GM23338 (cell line): Measurements from ENCODE around the gene TOM1L2. TPM values are rescaled to one million over a fixed set of nuclear protein-coding genes. Genes with fewer than 3 reads are reported as not detected.

Experiments used
- ATAC-seq: fragments of 200-7000 bp; cut with Tn5 transposase; 3 replicates; pipeline ENCODE4 v1.9.1; 2020
- DNase-seq: peaks from one replicate; pipeline ENCODE4 v3.0.0-alpha.2; 2015; ENCODE audit warnings: low spot score
- H2AFZ ChIP-seq: fragments of 200-600 bp; sonication (generic); 2 replicates; pipeline ENCODE4 v1.8.0; 2016; ENCODE audit warnings: antibody characterized with exemption, mild to moderate bottlenecking, moderate library complexity
- H3F3A ChIP-seq: fragments of 200-600 bp; sonication (generic); replicated peaks from 2 replicates; pipeline ENCODE4 v1.8.0; 2017; ENCODE audit warnings: antibody characterized with exemption, mixed run types, low read depth
- H3K27ac ChIP-seq: fragments of 200-600 bp; sonication (generic); 2 replicates; pipeline ENCODE4 v1.6.1; 2016; ENCODE audit warnings: low read depth
- H3K27me3 ChIP-seq: fragments of 200-600 bp; sonication (generic); 2 replicates; pipeline ENCODE4 v1.8.0; 2016; ENCODE audit warnings: mild to moderate bottlenecking, mixed run types, moderate library complexity; ENCODE audit not compliant: insufficient read depth
- H3K36me3 ChIP-seq: fragments of 200-600 bp; sonication (generic); 2 replicates; pipeline ENCODE4 v1.8.0; 2016; ENCODE audit warnings: mild to moderate bottlenecking; ENCODE audit not compliant: insufficient read depth
- H3K4me1 ChIP-seq: fragments of 200-600 bp; sonication (generic); 2 replicates; pipeline ENCODE4 v1.8.0; 2016; ENCODE audit warnings: mild to moderate bottlenecking, moderate library complexity; ENCODE audit not compliant: insufficient read depth
- H3K4me2 ChIP-seq: fragments of 200-600 bp; sonication (generic); 2 replicates; pipeline ENCODE4 v1.7.1; 2017; ENCODE audit warnings: mixed run types
- H3K4me3 ChIP-seq: fragments of 200-600 bp; sonication (generic); 2 replicates; pipeline ENCODE4 v1.6.1; 2016; ENCODE audit warnings: mixed run types
- H3K79me2 ChIP-seq: fragments of 200-600 bp; sonication (generic); replicated peaks from 2 replicates; pipeline ENCODE4 v1.8.0; 2017; ENCODE audit warnings: mild to moderate bottlenecking; ENCODE audit not compliant: insufficient read depth
- H3K9me2 ChIP-seq: fragments of 200-600 bp; sonication (generic); 2 replicates; pipeline ENCODE4 v1.8.0; 2017; ENCODE audit not compliant: insufficient read depth
- H4K20me1 ChIP-seq: fragments of 200-600 bp; sonication (generic); replicated peaks from 2 replicates; pipeline ENCODE4 v1.8.0; 2017; ENCODE audit warnings: mild to moderate bottlenecking; ENCODE audit not compliant: insufficient read depth
- H3K27ac Mint-ChIP-seq: 2 replicates; pipeline ENCODE4 v1.8.0; 2020; ENCODE audit warnings: inconsistent platforms, mild to moderate bottlenecking, moderate library complexity, mixed read lengths
- H3K27me3 Mint-ChIP-seq: 3 replicates; pipeline ENCODE4 v1.8.0; 2022; ENCODE audit warnings: low read depth, mild to moderate bottlenecking, moderate library complexity, mixed read lengths, inconsistent platforms; ENCODE audit not compliant: insufficient read depth, poor library complexity
- H3K36me3 Mint-ChIP-seq: 3 replicates; pipeline ENCODE4 v1.8.0; 2021; ENCODE audit warnings: low read depth, mild to moderate bottlenecking, inconsistent platforms, moderate library complexity, mixed read lengths
- H3K4me1 Mint-ChIP-seq: 3 replicates; pipeline ENCODE4 v1.8.0; 2020; ENCODE audit warnings: mild to moderate bottlenecking, inconsistent platforms, mixed read lengths
- H3K4me3 Mint-ChIP-seq: 3 replicates; pipeline ENCODE4 v1.8.0; 2021; ENCODE audit warnings: moderate library complexity, mild to moderate bottlenecking, inconsistent platforms, mixed read lengths
- H3K9me3 Mint-ChIP-seq: 3 replicates; pipeline ENCODE4 v1.8.0; 2020; ENCODE audit warnings: moderate library complexity, mild to moderate bottlenecking, inconsistent platforms, mixed read lengths
- CREB1 ChIP-seq: fragments of 250-450 bp; sonication (Bioruptor Pico); IDR thresholded peaks from 2 replicates; pipeline ENCODE4 v1.5.0; 2020; ENCODE audit warnings: low read depth, mild to moderate bottlenecking, moderate library complexity
- EZH2phosphoT487 ChIP-seq: fragments of 200-600 bp; sonication (generic); IDR thresholded peaks from one replicate; pipeline ENCODE4 v1.8.1; 2018; ENCODE audit warnings: antibody characterized with exemption; ENCODE audit not compliant: unreplicated experiment
- NANOG ChIP-seq: IDR thresholded peaks from 2 replicates; pipeline ENCODE4 v1.6.1; 2016; ENCODE audit warnings: antibody characterized with exemption, borderline replicate concordance
- POLR2AphosphoS5 ChIP-seq: IDR thresholded peaks from 2 replicates; pipeline ENCODE4 v1.6.1; 2016; ENCODE audit warnings: antibody characterized with exemption, low read depth
- polyA plus RNA-seq: library from polyadenylated mRNA; unstranded; fragments of >200 nt; fragmentation: Nextera tagmentation; extraction: Ambion mirVana; gene quantifications from 2 replicates; pipeline ENCODE4 v1.2.1, GENCODE V29; 2016
- total RNA-seq: library from RNA; depleted of rRNA; stranded (reverse); fragments of >200 nt; shearing (Covaris generic); gene quantifications from 2 replicates; pipeline ENCODE4 v1.2.3, GENCODE V29; 2014
- TF ChIP-seq, protein P1 (sequence below): IDR thresholded peaks from one replicate; pipeline ENCODE4 v1.6.1; 2018; ENCODE audit warnings: antibody characterized with exemption; ENCODE audit not compliant: unreplicated experiment
- TF ChIP-seq, protein P2 (sequence below): IDR thresholded peaks from 2 replicates; pipeline ENCODE4 v1.6.1; 2016; ENCODE audit warnings: antibody characterized with exemption
- TF ChIP-seq, protein P3 (sequence below), 2 experiments: fragments of 200-600 bp in 1 of 2; sonication (generic) in 1 of 2; conservative IDR thresholded peaks; 2 replicates each; pipeline versions ENCODE4 v1.5.1 to v1.6.1; 2016 to 2017; ENCODE audit warnings: antibody characterized with exemption in 2 of 2, low read depth in 2 of 2, mild to moderate bottlenecking in 2 of 2, moderate library complexity in 1 of 2

Gene TOM1L2
- total and polyA plus RNA-seq, 2 experiments from 2014 or later, result 3.3 TPM

DNA sequence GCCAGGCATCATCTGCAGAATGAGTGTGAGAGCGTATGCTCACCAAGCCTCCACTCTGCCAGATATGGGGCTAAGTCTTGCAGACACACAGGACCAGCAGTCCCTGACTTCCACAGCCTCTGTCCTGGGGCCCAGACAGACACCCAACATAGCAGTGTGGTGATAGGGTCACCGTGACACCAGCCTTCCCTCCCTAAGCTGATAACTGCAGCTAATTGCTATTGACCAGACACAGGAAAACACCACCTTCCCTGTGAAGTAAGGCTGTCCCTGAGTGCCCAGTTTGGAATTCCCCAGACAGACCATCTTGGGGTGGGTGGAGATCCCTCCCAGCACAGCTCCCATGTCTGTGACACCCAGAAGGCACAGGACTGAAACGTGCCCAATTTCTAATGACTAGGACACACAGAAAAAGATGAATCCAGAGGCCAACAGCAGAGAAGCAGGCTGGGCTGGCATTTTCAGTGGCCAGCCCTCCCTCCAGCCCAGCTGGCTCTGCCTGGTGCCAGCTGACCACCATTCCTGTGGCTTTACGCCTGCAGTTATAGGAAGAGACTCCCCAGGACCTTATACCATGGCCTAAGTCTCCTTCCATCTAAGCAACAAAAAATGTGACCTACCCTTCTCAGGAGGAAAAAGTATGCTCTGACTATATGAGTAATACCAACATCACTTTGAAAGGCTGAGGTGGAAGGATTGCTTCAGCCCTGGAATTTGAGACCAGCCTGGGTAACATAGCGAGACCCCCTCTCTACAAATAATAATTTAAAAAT lies 36.5 kb upstream of the TOM1L2 start:
- Mint-ChIP-seq H3K9me3 (peaks cover 3% of the 10 kb centered on the region; the same call in 1 of the 3 replicates), H3K4me3 (no peak overlapping the region), H3K36me3 (no peaks in the 10 kb centered on the region), H3K27ac (no peak overlapping the region), H3K4me1 (peaks cover 8% of the 10 kb centered on the region; the same call in 2 of the 3 replicates), H3K27me3 (peaks cover 12% of the 10 kb centered on the region)
- peaks cover 5% of the 10 kb centered on the region; the same call in 1 of the 2 replicates for H4K20me1 ChIP-seq
- H3K36me3 ChIP-seq, result no peaks in the 10 kb centered on the region
- H3K4me1 ChIP-seq, result no peaks in the 10 kb centered on the region
- H3K79me2 ChIP-seq, result no peaks in the 10 kb centered on the region
- H3K4me2 ChIP-seq, result no peak overlapping the region
- no peaks in the 10 kb centered on the region for H3K27me3 ChIP-seq
- H2AFZ ChIP-seq, result no peak overlapping the region
- no peak overlapping the region for H3K4me3 ChIP-seq
- no peaks in the 10 kb centered on the region for H3K9me2 ChIP-seq
- no peak for DNase-seq
- no peak for TF ChIP-seq POLR2AphosphoS5
- TF ChIP-seq, protein P1, sequence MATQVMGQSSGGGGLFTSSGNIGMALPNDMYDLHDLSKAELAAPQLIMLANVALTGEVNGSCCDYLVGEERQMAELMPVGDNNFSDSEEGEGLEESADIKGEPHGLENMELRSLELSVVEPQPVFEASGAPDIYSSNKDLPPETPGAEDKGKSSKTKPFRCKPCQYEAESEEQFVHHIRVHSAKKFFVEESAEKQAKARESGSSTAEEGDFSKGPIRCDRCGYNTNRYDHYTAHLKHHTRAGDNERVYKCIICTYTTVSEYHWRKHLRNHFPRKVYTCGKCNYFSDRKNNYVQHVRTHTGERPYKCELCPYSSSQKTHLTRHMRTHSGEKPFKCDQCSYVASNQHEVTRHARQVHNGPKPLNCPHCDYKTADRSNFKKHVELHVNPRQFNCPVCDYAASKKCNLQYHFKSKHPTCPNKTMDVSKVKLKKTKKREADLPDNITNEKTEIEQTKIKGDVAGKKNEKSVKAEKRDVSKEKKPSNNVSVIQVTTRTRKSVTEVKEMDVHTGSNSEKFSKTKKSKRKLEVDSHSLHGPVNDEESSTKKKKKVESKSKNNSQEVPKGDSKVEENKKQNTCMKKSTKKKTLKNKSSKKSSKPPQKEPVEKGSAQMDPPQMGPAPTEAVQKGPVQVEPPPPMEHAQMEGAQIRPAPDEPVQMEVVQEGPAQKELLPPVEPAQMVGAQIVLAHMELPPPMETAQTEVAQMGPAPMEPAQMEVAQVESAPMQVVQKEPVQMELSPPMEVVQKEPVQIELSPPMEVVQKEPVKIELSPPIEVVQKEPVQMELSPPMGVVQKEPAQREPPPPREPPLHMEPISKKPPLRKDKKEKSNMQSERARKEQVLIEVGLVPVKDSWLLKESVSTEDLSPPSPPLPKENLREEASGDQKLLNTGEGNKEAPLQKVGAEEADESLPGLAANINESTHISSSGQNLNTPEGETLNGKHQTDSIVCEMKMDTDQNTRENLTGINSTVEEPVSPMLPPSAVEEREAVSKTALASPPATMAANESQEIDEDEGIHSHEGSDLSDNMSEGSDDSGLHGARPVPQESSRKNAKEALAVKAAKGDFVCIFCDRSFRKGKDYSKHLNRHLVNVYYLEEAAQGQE, result no peak
- no peak for TF ChIP-seq NANOG
- TF ChIP-seq EZH2phosphoT487, result no peak
- TF ChIP-seq, protein P2, sequence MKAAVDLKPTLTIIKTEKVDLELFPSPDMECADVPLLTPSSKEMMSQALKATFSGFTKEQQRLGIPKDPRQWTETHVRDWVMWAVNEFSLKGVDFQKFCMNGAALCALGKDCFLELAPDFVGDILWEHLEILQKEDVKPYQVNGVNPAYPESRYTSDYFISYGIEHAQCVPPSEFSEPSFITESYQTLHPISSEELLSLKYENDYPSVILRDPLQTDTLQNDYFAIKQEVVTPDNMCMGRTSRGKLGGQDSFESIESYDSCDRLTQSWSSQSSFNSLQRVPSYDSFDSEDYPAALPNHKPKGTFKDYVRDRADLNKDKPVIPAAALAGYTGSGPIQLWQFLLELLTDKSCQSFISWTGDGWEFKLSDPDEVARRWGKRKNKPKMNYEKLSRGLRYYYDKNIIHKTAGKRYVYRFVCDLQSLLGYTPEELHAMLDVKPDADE, result no peak
- no peak for ATAC-seq
- H3F3A ChIP-seq, result no peaks in the 10 kb centered on the region
- H3K27ac ChIP-seq, result no peak overlapping the region

DNA sequence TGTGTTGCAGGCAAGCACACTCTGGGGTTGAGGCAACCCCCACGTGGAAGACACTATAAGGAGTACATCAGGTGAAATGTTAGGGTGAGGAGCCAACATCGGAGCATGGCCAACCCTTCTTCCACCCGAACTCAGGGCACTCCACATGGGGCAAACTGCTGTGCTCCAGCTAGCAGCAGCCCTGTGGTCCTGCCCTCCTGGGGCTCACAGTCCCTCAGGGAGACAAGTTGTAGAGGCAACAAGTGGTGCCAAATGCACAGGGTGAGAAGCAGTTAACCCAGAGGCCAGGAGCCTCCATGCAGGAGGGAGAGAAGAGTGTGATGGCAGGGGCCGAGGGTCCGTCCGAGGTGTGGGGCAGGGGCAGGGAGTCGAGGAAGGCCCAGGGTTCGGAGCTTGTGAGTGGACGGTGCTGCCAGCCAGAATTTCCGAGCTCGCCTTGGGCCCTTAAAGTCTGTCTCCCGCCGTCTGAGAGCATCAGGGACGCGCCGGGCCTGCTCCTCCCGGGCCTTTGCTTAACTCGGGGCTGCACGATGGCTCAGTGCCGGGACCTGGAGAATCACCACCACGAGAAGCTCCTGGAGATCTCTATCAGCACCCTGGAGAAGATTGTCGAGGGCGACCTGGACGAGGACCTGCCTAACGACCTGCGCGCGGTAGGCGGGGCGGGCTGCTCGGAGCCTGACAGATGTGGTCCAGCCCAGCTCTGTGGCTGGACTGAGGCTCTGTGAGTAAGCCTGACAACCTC lies 34.5 kb upstream of the TOM1L2 start:
- Histone ChIP-seq H3K27ac (no peak overlapping the region), H3K4me1 (no peaks in the 10 kb centered on the region), H3K79me2 (no peaks in the 10 kb centered on the region), H3K9me2 (no peaks in the 10 kb centered on the region), H2AFZ (no peak overlapping the region), H3K4me2 (no peak overlapping the region), H3K4me3 (no peak overlapping the region), H4K20me1 (no peaks in the 10 kb centered on the region), H3K27me3 (no peaks in the 10 kb centered on the region), H3F3A (no peaks in the 10 kb centered on the region), H3K36me3 (no peaks in the 10 kb centered on the region)
- ATAC-seq, result peak; percentile 71
- Mint-ChIP-seq H3K4me3 (no peak overlapping the region), H3K36me3 (no peaks in the 10 kb centered on the region), H3K27me3 (peaks cover 12% of the 10 kb centered on the region), H3K4me1 (peaks cover 8% of the 10 kb centered on the region; the same call in 2 of the 3 replicates), H3K27ac (no peak overlapping the region), H3K9me3 (peaks cover 3% of the 10 kb centered on the region; the same call in 1 of the 3 replicates)
- peak; percentile 40 for DNase-seq
- TF ChIP-seq CREB1 (no peak), EZH2phosphoT487 (no peak)
- TF ChIP-seq, protein P3, sequence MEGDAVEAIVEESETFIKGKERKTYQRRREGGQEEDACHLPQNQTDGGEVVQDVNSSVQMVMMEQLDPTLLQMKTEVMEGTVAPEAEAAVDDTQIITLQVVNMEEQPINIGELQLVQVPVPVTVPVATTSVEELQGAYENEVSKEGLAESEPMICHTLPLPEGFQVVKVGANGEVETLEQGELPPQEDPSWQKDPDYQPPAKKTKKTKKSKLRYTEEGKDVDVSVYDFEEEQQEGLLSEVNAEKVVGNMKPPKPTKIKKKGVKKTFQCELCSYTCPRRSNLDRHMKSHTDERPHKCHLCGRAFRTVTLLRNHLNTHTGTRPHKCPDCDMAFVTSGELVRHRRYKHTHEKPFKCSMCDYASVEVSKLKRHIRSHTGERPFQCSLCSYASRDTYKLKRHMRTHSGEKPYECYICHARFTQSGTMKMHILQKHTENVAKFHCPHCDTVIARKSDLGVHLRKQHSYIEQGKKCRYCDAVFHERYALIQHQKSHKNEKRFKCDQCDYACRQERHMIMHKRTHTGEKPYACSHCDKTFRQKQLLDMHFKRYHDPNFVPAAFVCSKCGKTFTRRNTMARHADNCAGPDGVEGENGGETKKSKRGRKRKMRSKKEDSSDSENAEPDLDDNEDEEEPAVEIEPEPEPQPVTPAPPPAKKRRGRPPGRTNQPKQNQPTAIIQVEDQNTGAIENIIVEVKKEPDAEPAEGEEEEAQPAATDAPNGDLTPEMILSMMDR (conservative IDR thresholded peaks at IDR 0.05; ENCODE audit: low read depth in 2 of 2), result 0 out of 4 replicates have a peak, but pooled peaks of 1 of the 2 experiments have one; percentile 21
